C4-2B (cell line): ENCODE data around the gene COP1.

Experiments used
- H3K27ac ChIP-seq: fragments of 450-650 bp; 2 replicates; pipeline ENCODE4 v1.5.1; 2017
- ZFX ChIP-seq: fragments of 450-650 bp; IDR thresholded peaks from 2 replicates; pipeline ENCODE4 v1.6.1; 2017
- TF ChIP-seq, protein P1 (sequence below): fragments of 450-650 bp; conservative IDR thresholded peaks from 2 replicates; pipeline ENCODE4 v1.5.1; 2017; ENCODE audit warnings: mild to moderate bottlenecking

Gene COP1

GRCh38 chr1:176159993-176160392 is 47.1 kb downstream of the COP1 start:
- no peak for TF ChIP-seq ZFX
- TF ChIP-seq, protein P1, sequence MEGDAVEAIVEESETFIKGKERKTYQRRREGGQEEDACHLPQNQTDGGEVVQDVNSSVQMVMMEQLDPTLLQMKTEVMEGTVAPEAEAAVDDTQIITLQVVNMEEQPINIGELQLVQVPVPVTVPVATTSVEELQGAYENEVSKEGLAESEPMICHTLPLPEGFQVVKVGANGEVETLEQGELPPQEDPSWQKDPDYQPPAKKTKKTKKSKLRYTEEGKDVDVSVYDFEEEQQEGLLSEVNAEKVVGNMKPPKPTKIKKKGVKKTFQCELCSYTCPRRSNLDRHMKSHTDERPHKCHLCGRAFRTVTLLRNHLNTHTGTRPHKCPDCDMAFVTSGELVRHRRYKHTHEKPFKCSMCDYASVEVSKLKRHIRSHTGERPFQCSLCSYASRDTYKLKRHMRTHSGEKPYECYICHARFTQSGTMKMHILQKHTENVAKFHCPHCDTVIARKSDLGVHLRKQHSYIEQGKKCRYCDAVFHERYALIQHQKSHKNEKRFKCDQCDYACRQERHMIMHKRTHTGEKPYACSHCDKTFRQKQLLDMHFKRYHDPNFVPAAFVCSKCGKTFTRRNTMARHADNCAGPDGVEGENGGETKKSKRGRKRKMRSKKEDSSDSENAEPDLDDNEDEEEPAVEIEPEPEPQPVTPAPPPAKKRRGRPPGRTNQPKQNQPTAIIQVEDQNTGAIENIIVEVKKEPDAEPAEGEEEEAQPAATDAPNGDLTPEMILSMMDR = no peak
- no peak overlapping the region for H3K27ac ChIP-seq

GRCh38 chr1:176157995-176158394 is 49.1 kb downstream of the COP1 start:
- no peak for TF ChIP-seq ZFX
- TF ChIP-seq, protein P1 = no peak
- H3K27ac ChIP-seq = no peak overlapping the region

DNA sequence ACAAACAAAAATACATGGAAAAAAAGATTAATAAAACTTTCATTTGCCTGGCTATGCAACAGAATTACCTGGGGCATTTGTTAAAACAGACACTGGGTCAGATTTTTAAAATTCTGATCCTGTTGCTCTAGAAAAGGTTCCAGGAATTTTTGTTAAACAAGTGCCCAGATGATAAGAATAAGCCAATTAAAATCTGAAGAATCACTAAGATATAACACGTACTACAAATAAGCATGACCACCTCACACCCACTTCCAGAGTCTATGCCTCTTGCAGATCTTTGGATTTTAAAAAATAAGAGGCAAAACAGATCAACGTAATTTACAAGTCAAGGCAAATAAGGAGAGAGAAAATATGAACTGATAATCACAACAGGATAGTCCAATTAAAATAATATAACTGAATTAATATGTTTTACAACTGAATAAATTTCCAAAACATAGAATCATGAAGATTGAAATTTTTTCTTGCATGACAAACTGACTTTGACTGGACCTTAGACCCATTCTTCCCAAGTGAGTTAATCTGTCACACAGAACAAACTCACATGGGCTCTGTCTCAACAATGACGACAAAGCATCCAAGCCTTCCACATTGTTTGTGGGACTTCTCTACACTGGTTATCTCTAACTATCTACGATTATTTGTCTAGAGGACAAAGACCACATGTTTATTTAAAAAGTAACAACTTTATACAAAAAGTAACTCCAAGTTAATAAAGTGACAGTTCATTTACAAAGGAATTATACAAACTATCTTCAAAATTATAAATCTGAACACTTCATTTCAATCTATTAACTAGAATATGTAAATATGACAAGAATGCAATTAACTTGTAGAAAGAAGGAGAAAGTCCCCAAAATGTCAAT is 56.9 kb downstream of the COP1 start:
- H3K27ac ChIP-seq = no peak overlapping the region
- TF ChIP-seq ZFX = no peak
- TF ChIP-seq, protein P1 = no peak

GRCh38 chr1:176144526-176144925 is 62.6 kb downstream of the COP1 start:
- TF ChIP-seq, protein P1 = no peak
- TF ChIP-seq ZFX = no peak
- no peak overlapping the region for H3K27ac ChIP-seq

- TF ChIP-seq ZFX = no peak
- TF ChIP-seq, protein P1 = no peak
Observed at GRCh38 chr1:176142973-176143372, 64.1 kb downstream of the COP1 start.

DNA sequence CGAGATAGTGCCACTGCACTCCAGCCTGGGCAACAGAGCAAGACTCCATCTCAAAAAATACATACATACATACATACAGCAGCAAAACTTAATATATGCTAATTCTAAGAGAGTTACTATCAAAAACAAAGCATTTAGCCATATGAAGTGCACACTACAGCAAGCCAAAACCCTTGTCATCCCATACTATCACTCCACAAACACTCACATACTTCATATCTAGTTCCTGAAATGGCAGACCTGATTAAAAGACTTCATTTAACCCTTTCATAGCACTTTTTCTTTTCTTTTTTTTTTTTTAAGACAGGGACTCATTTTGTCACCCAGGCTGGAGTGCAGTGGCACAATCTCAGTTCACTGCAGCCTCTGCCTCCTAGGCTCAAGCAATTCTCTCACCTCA is 65.6 kb downstream of the COP1 start:
- no peak overlapping the region for H3K27ac ChIP-seq
- TF ChIP-seq ZFX = no peak
- TF ChIP-seq, protein P1 = no peak

More at GRCh38 chr1:176142973-176143372, 64.1 kb downstream of the COP1 start:
- H3K27ac ChIP-seq = no peak overlapping the region

DNA sequence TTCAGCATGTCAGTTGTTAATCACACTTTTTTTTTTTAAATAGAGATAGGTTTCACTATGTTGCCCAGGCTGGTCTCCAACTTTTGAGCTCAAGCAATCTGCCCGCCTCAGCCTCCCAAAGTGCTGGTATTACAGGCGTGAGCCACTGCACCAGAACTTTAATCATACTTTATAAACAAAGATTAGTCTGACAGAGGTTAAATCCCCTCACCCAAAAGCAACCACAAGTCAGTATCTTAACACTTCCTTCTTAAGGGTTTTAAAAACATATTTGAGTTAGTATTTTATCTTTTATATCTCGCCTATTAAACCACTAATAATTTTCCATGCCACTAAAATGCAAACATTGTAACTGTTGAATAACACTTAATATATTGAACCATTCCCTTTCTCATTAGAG is 70.2 kb downstream of the COP1 start:
- TF ChIP-seq ZFX = no peak
- TF ChIP-seq, protein P1 = no peak
- H3K27ac ChIP-seq = no peak overlapping the region
